ENCODE measurements around the gene LRRN2.

Gene LRRN2

GRCh38 chr1:204618148-204618760, 67.3 kb downstream of the LRRN2 start:
- DNase-seq (ENCODE audit: extremely low read depth, low read depth): no peak
- no peak overlapping the region for H3K4me3 ChIP-seq (replicated peaks; ENCODE audit: low read depth, low read length)

DNA sequence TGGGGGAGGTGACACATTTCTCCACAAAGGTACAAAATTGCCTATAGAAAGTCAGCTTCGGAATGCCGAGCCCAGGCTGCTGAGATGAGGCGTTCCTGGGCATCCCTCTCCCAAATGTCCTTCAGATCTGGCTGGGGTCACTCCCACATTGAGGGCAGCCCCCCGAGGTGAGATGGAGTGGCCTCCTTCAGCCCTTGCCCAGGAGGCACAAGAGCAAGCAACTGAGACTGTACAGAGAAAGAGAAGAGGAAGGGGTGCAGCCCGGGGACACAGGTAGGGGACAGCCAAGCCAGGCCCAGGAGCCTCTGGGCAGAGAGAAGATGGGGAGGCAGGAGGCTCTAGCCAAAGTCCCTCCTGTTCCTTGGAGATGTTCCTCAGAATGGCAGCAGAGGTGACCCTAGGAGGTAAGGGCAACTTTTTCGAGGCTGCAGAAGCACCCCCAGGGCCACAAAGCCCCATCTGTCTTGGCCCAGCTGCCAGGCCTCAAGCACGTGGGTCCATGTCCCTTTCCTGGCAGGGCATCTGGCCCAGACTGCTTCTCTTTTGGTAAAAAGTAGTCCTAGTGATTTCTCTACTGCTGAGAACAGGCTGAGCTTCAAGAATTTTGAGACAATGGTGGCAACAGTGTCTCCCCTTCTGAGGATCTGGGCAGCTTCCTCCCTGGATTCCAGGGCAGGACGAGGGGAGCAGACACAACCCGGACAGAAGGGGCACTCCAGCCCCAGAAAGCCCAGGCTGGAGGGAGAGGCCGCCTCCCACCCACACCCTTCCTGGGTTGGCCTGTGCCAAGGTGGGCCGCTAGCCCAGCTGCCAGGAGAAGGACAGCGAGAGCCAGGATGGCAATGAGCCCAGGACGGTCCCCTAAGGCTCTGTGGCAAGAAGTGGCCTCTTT, 68.0 kb downstream of the LRRN2 start:
- H3K4me3 ChIP-seq (replicated peaks; ENCODE audit: low read depth, low read length): no peak overlapping the region
- no peak for DNase-seq (ENCODE audit: extremely low read depth, low read depth)
- TF ChIP-seq, protein P1, sequence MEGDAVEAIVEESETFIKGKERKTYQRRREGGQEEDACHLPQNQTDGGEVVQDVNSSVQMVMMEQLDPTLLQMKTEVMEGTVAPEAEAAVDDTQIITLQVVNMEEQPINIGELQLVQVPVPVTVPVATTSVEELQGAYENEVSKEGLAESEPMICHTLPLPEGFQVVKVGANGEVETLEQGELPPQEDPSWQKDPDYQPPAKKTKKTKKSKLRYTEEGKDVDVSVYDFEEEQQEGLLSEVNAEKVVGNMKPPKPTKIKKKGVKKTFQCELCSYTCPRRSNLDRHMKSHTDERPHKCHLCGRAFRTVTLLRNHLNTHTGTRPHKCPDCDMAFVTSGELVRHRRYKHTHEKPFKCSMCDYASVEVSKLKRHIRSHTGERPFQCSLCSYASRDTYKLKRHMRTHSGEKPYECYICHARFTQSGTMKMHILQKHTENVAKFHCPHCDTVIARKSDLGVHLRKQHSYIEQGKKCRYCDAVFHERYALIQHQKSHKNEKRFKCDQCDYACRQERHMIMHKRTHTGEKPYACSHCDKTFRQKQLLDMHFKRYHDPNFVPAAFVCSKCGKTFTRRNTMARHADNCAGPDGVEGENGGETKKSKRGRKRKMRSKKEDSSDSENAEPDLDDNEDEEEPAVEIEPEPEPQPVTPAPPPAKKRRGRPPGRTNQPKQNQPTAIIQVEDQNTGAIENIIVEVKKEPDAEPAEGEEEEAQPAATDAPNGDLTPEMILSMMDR (IDR thresholded peaks at IDR 0.05; ENCODE audit: low read depth, low read length, missing control alignments): no peak

More at GRCh38 chr1:204618148-204618760, 67.3 kb downstream of the LRRN2 start:
- TF ChIP-seq, protein P1 (IDR thresholded peaks at IDR 0.05; ENCODE audit: low read depth, low read length, missing control alignments): no peak

- no peak for DNase-seq (ENCODE audit: extremely low read depth, low read depth)
- TF ChIP-seq, protein P1 (IDR thresholded peaks at IDR 0.05; ENCODE audit: low read depth, low read length, missing control alignments): no peak
These were observed 68.9 kb downstream of the LRRN2 start for GRCh38 chr1:204616641-204617040.

GRCh38 chr1:204615881-204616280, 69.7 kb downstream of the LRRN2 start:
- TF ChIP-seq, protein P1 (IDR thresholded peaks at IDR 0.05; ENCODE audit: low read depth, low read length, missing control alignments): no peak
- no peak for DNase-seq (ENCODE audit: extremely low read depth, low read depth)
- H3K4me3 ChIP-seq (replicated peaks; ENCODE audit: low read depth, low read length): no peak overlapping the region

More at GRCh38 chr1:204616641-204617040, 68.9 kb downstream of the LRRN2 start:
- no peak overlapping the region for H3K4me3 ChIP-seq (replicated peaks; ENCODE audit: low read depth, low read length)

GRCh38 chr1:204613636-204614035, 71.9 kb downstream of the LRRN2 start:
- TF ChIP-seq, protein P1 (IDR thresholded peaks at IDR 0.05; ENCODE audit: low read depth, low read length, missing control alignments): no peak
- no peak overlapping the region for H3K4me3 ChIP-seq (replicated peaks; ENCODE audit: low read depth, low read length)
- DNase-seq (ENCODE audit: extremely low read depth, low read depth): no peak

- H3K4me3 ChIP-seq (replicated peaks; ENCODE audit: low read depth, low read length): no peak overlapping the region
- DNase-seq (ENCODE audit: extremely low read depth, low read depth): no peak
- TF ChIP-seq, protein P1 (IDR thresholded peaks at IDR 0.05; ENCODE audit: low read depth, low read length, missing control alignments): no peak
These were observed 73.2 kb downstream of the LRRN2 start for GRCh38 chr1:204612326-204612725.
